ENCODE data around the gene TOM1. TPM values are rescaled to one million over a fixed set of nuclear protein-coding genes. Genes with fewer than 3 reads are reported as not detected.

The TOM1 gene
- total and polyA plus RNA-seq, 2 experiments from 2014 or later, result 108 to 114 TPM

- H3K36me3 ChIP-seq (replicated peaks; ENCODE audit: insufficient read depth, low read depth), result no peaks in the 10 kb centered on the region
- TF ChIP-seq EZH2phosphoT487 (IDR thresholded peaks at IDR 0.05; ENCODE audit: low read depth, severe bottlenecking, unreplicated experiment) (no peak), CTCF (IDR thresholded peaks at IDR 0.05; ENCODE audit: poor library complexity) (no peak), EZH2 (IDR thresholded peaks at IDR 0.05; ENCODE audit: borderline replicate concordance) (no peak)
- peaks cover 23% of the 10 kb centered on the region for H3K4me1 ChIP-seq (ENCODE audit: insufficient read depth)
- no peaks in the 10 kb centered on the region for H3K9me3 ChIP-seq (ENCODE audit: low read depth)
- H3K4me2 ChIP-seq, result no peak overlapping the region
- no peak overlapping the region for H3K4me3 ChIP-seq
- DNase-seq (ENCODE audit: low spot score), result no peak
- no peaks in the 10 kb centered on the region for H3K79me2 ChIP-seq
- no peaks in the 10 kb centered on the region for H4K20me1 ChIP-seq (ENCODE audit: insufficient read depth, poor library complexity, severe bottlenecking)
- no peaks in the 10 kb centered on the region for H3K9me2 ChIP-seq (replicated peaks; ENCODE audit: insufficient read depth)
- H2AFZ ChIP-seq, result no peak overlapping the region
- WGBS (ENCODE audit: low lambda C conversion rate, missing lambda C conversion rate), result 94% methylated on average over 4 of the region's 4 CpGs
- H3K27me3 ChIP-seq, result no peaks in the 10 kb centered on the region
- H3K27ac ChIP-seq, result no peak overlapping the region
Measured at GRCh38 chr22:35354068-35354467, 54.4 kb downstream of the TOM1 start.

DNA sequence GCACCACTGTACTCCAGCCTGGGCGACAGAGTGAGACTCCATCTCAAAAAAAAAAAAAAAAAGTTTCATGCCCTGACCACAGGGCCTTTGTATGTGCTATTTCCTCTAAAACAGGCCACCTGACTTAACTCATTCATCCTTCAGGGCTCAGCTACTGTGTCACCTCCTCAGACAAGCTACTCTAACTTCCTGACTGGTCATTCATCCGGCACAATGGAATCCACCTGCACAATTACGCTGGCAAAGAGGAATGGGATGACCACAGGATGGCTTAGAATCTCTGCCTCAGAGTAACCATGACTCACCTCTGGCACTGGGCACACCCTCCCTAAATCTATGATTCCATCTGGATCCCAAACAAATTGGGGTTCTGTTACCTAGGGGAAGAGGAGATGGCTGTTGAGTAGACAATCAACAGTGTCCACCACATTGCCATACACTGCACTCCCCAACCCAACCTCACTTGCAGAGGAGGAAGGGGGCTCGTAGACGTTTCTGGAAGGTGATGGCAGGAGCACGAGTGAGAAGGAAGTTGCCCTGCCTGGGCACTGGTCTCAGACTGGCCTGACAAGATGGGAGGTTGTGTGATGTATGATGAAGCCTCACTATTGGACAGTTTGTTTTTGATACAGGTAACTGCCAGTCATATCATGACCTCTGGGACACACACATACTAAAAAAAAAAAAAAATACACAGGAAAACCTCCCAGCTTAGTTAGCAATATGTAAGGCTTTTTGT lies 58.4 kb downstream of the TOM1 start:
- Histone ChIP-seq H3K9me3 (ENCODE audit: low read depth) (no peaks in the 10 kb centered on the region), H4K20me1 (ENCODE audit: insufficient read depth, poor library complexity, severe bottlenecking) (no peaks in the 10 kb centered on the region), H3K36me3 (replicated peaks; ENCODE audit: insufficient read depth, low read depth) (no peaks in the 10 kb centered on the region), H2AFZ (no peak overlapping the region), H3K4me2 (no peak overlapping the region), H3K4me3 (no peak overlapping the region), H3K79me2 (no peaks in the 10 kb centered on the region), H3K9me2 (replicated peaks; ENCODE audit: insufficient read depth) (no peaks in the 10 kb centered on the region), H3K27ac (no peak overlapping the region), H3K4me1 (ENCODE audit: insufficient read depth) (peaks cover 4% of the 10 kb centered on the region), H3K27me3 (no peaks in the 10 kb centered on the region)
- TF ChIP-seq EZH2phosphoT487 (IDR thresholded peaks at IDR 0.05; ENCODE audit: low read depth, severe bottlenecking, unreplicated experiment) (no peak), EZH2 (IDR thresholded peaks at IDR 0.05; ENCODE audit: borderline replicate concordance) (no peak), CTCF (IDR thresholded peaks at IDR 0.05; ENCODE audit: poor library complexity) (no peak)
- DNase-seq (ENCODE audit: low spot score), result no peak
- 92% methylated on average over 6 of the region's 6 CpGs for WGBS (ENCODE audit: low lambda C conversion rate, missing lambda C conversion rate)

- H3K9me2 ChIP-seq (replicated peaks; ENCODE audit: insufficient read depth), result no peaks in the 10 kb centered on the region
- H3K4me3 ChIP-seq, result no peak overlapping the region
- no peaks in the 10 kb centered on the region for H4K20me1 ChIP-seq (ENCODE audit: insufficient read depth, poor library complexity, severe bottlenecking)
- H3K9me3 ChIP-seq (ENCODE audit: low read depth), result no peaks in the 10 kb centered on the region
- DNase-seq (ENCODE audit: low spot score), result no peak
- H3K79me2 ChIP-seq, result no peaks in the 10 kb centered on the region
- WGBS (ENCODE audit: low lambda C conversion rate, missing lambda C conversion rate), result 92% methylated on average over 9 of the region's 9 CpGs
- H2AFZ ChIP-seq, result no peak overlapping the region
- no peaks in the 10 kb centered on the region for H3K27me3 ChIP-seq
- H3K4me2 ChIP-seq, result no peak overlapping the region
- peaks cover 4% of the 10 kb centered on the region for H3K4me1 ChIP-seq (ENCODE audit: insufficient read depth)
- H3K36me3 ChIP-seq (replicated peaks; ENCODE audit: insufficient read depth, low read depth), result no peaks in the 10 kb centered on the region
- H3K27ac ChIP-seq, result no peak overlapping the region
- TF ChIP-seq EZH2phosphoT487 (IDR thresholded peaks at IDR 0.05; ENCODE audit: low read depth, severe bottlenecking, unreplicated experiment), result no peak
- no peak for TF ChIP-seq EZH2 (IDR thresholded peaks at IDR 0.05; ENCODE audit: borderline replicate concordance)
- no peak for TF ChIP-seq CTCF (IDR thresholded peaks at IDR 0.05; ENCODE audit: poor library complexity)
Measured at GRCh38 chr22:35359380-35360065, 59.8 kb downstream of the TOM1 start.
